ENCODE results near the gene ALKBH4.

Gene ALKBH4

DNA sequence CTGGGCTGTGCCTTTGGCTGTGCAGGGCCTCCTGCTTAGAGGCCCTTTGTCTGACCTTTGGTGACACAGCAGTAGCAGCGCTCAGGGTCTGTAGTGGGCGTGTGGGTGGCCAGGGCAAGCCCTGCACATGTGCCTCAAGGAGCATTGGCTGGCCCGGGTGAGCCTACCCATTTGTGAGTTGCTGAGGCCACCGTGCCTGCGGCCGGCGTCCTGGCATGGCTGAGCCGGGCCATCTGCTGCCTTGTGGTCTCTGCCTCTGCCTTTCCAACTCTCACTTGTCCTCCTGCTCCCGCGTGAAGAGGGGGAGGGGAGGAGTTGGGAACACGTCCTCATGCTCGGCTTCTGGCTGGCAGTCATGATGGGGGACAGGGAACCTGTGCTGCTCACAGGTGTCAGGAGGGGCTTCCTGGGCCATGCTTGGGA lies 40.5 kb downstream of the ALKBH4 start (continued):
- no peak for TF ChIP-seq SNAI2 (CRISPR knock-in tag; IDR thresholded peaks at IDR 0.05)

DNA sequence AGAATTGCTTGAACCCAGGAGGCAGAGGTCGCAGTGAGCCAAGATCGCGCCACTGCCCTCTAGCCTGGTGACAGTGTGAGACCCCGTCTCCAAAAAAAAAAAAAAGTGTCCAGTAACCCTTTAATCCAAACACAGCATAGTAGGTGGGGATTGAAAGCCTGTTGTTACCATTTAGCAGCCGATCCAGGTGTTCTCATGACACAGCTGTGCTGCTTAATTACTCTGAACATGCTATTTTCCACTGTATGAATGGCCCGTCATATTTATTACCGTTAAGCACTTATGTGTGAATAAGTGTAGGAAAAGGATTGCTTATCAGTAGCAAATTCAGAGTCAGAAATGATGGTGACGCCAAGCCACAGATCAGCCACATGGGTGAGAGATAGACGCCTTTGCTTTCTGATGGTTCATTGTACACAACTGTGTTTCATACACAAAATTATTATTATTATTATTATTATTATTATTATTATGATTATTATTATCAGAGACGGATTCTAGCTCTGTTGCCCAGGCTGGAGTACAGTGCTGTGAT lies 42.9 kb downstream of the ALKBH4 start:
- no peak for TF ChIP-seq ZFP30 (CRISPR knock-in tag; IDR thresholded peaks at IDR 0.05)
- TF ChIP-seq OSR1 (CRISPR knock-in tag; IDR thresholded peaks at IDR 0.05), result no peak
- TF ChIP-seq ZNF565 (CRISPR knock-in tag; conservative IDR thresholded peaks at IDR 0.05; ENCODE audit: low read depth), result no peak
- no peak for TF ChIP-seq GLIS3 (CRISPR knock-in tag; IDR thresholded peaks at IDR 0.05)
- TF ChIP-seq ZNF70 (CRISPR knock-in tag; IDR thresholded peaks at IDR 0.05), result no peak
- no peak for TF ChIP-seq ZNF8 (CRISPR knock-in tag; IDR thresholded peaks at IDR 0.05)
- no peak for TF ChIP-seq ZC3H10 (CRISPR knock-in tag; IDR thresholded peaks at IDR 0.05)
- no peak for TF ChIP-seq PPARA (CRISPR knock-in tag; IDR thresholded peaks at IDR 0.05; ENCODE audit: borderline replicate concordance)
- TF ChIP-seq ZFP3 (CRISPR knock-in tag; IDR thresholded peaks at IDR 0.05), result no peak
- TF ChIP-seq, protein P1, sequence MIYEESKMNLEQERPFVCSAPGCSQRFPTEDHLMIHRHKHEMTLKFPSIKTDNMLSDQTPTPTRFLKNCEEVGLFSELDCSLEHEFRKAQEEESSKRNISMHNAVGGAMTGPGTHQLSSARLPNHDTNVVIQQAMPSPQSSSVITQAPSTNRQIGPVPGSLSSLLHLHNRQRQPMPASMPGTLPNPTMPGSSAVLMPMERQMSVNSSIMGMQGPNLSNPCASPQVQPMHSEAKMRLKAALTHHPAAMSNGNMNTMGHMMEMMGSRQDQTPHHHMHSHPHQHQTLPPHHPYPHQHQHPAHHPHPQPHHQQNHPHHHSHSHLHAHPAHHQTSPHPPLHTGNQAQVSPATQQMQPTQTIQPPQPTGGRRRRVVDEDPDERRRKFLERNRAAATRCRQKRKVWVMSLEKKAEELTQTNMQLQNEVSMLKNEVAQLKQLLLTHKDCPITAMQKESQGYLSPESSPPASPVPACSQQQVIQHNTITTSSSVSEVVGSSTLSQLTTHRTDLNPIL (CRISPR knock-in tag; IDR thresholded peaks at IDR 0.05; ENCODE audit: low read depth), result no peak
- TF ChIP-seq CSDC2 (CRISPR knock-in tag; IDR thresholded peaks at IDR 0.05), result no peak
- TF ChIP-seq, protein P2, sequence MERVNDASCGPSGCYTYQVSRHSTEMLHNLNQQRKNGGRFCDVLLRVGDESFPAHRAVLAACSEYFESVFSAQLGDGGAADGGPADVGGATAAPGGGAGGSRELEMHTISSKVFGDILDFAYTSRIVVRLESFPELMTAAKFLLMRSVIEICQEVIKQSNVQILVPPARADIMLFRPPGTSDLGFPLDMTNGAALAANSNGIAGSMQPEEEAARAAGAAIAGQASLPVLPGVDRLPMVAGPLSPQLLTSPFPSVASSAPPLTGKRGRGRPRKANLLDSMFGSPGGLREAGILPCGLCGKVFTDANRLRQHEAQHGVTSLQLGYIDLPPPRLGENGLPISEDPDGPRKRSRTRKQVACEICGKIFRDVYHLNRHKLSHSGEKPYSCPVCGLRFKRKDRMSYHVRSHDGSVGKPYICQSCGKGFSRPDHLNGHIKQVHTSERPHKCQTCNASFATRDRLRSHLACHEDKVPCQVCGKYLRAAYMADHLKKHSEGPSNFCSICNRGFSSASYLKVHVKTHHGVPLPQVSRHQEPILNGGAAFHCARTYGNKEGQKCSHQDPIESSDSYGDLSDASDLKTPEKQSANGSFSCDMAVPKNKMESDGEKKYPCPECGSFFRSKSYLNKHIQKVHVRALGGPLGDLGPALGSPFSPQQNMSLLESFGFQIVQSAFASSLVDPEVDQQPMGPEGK (CRISPR knock-in tag; IDR thresholded peaks at IDR 0.05; ENCODE audit: borderline replicate concordance), result no peak
- TF ChIP-seq, protein P3, sequence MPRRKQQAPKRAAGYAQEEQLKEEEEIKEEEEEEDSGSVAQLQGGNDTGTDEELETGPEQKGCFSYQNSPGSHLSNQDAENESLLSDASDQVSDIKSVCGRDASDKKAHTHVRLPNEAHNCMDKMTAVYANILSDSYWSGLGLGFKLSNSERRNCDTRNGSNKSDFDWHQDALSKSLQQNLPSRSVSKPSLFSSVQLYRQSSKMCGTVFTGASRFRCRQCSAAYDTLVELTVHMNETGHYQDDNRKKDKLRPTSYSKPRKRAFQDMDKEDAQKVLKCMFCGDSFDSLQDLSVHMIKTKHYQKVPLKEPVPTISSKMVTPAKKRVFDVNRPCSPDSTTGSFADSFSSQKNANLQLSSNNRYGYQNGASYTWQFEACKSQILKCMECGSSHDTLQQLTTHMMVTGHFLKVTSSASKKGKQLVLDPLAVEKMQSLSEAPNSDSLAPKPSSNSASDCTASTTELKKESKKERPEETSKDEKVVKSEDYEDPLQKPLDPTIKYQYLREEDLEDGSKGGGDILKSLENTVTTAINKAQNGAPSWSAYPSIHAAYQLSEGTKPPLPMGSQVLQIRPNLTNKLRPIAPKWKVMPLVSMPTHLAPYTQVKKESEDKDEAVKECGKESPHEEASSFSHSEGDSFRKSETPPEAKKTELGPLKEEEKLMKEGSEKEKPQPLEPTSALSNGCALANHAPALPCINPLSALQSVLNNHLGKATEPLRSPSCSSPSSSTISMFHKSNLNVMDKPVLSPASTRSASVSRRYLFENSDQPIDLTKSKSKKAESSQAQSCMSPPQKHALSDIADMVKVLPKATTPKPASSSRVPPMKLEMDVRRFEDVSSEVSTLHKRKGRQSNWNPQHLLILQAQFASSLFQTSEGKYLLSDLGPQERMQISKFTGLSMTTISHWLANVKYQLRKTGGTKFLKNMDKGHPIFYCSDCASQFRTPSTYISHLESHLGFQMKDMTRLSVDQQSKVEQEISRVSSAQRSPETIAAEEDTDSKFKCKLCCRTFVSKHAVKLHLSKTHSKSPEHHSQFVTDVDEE (CRISPR knock-in tag; IDR thresholded peaks at IDR 0.05), result no peak
- no peak for TF ChIP-seq ISL1 (CRISPR knock-in tag; IDR thresholded peaks at IDR 0.05)
- TF ChIP-seq TOX (CRISPR knock-in tag; IDR thresholded peaks at IDR 0.05; ENCODE audit: borderline replicate concordance), result no peak
- TF ChIP-seq BACH2 (CRISPR knock-in tag; IDR thresholded peaks at IDR 0.05; ENCODE audit: borderline replicate concordance), result no peak
- ATAC-seq, result no peak

DNA sequence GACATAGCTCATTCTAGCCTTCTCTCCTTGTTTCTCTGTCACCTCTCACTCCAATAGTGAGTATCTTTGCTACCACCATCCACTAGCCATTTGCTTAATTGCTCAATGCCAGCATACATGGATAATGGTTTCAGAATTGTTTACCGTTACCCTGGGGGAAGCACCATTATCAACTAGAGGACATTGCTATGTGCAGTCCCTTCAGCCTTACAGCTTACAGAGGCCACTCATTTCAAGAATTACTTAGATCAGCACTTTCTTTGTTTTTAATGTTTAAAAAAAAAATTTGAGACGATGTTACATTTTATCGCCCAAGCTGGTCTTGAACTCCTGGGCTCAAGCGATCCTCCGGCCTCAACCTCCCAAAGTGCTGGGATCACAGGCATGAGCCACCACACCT lies 46.1 kb downstream of the ALKBH4 start:
- ATAC-seq, result no peak
- no peak for TF ChIP-seq ZNF565 (CRISPR knock-in tag; conservative IDR thresholded peaks at IDR 0.05; ENCODE audit: low read depth)

DNA sequence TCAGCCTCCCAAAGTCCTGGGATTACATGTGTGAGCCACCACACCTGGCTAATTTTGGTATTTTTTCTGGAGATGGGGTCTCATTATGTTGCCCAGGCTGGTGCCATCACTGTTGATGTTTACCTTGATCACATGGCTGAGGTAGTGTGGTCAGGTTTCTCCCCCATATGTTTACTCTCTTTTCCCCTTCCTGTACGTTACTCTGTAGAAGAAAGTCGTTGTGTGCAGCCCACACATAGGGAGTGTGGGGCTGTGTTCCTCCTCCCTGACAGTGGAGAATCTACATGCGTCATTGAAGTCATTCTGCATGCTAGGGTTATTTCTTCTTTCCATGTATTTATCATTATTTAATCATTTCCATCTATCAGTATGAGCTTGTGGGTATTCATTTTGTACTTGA lies 47.6 kb downstream of the ALKBH4 start:
- TF ChIP-seq RARB (CRISPR knock-in tag; IDR thresholded peaks at IDR 0.05) (no peak), ZC3H10 (CRISPR knock-in tag; IDR thresholded peaks at IDR 0.05) (no peak), ZNF8 (CRISPR knock-in tag; IDR thresholded peaks at IDR 0.05) (no peak), ZNF70 (CRISPR knock-in tag; IDR thresholded peaks at IDR 0.05) (no peak), TOX (CRISPR knock-in tag; IDR thresholded peaks at IDR 0.05; ENCODE audit: borderline replicate concordance) (no peak), ZFP3 (CRISPR knock-in tag; IDR thresholded peaks at IDR 0.05) (no peak), CSDC2 (CRISPR knock-in tag; IDR thresholded peaks at IDR 0.05) (no peak)
- TF ChIP-seq, protein P4, sequence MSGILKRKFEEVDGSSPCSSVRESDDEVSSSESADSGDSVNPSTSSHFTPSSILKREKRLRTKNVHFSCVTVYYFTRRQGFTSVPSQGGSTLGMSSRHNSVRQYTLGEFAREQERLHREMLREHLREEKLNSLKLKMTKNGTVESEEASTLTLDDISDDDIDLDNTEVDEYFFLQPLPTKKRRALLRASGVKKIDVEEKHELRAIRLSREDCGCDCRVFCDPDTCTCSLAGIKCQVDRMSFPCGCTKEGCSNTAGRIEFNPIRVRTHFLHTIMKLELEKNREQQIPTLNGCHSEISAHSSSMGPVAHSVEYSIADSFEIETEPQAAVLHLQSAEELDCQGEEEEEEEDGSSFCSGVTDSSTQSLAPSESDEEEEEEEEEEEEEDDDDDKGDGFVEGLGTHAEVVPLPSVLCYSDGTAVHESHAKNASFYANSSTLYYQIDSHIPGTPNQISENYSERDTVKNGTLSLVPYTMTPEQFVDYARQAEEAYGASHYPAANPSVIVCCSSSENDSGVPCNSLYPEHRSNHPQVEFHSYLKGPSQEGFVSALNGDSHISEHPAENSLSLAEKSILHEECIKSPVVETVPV (CRISPR knock-in tag; IDR thresholded peaks at IDR 0.05), result no peak
- ATAC-seq, result no peak

DNA sequence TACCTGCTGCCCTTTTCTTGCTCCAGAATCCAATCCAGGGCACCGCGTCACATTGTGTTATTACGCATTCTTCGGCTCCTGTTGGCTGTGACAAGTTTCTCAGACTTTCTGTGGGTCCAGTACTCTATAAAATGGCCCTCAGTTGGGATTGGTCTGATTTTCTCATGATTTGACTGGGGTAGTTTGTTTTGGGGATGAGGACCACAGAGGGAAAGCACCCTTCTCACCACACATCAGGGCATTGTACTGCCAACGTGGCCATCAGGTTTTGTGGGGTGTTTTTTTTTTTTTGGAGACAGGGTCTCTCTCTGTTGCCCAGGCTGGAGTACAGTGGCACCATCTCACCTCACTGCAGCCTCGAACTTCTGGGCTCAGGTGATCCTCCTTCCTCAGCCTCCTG lies 48.3 kb downstream of the ALKBH4 start:
- no peak for ATAC-seq
- TF ChIP-seq, protein P2 (CRISPR knock-in tag; IDR thresholded peaks at IDR 0.05; ENCODE audit: borderline replicate concordance), result no peak
- no peak for TF ChIP-seq ISL1 (CRISPR knock-in tag; IDR thresholded peaks at IDR 0.05)
- TF ChIP-seq ZC3H10 (CRISPR knock-in tag; IDR thresholded peaks at IDR 0.05), result no peak
- TF ChIP-seq BACH2 (CRISPR knock-in tag; IDR thresholded peaks at IDR 0.05; ENCODE audit: borderline replicate concordance), result no peak
- no peak for TF ChIP-seq ZNF8 (CRISPR knock-in tag; IDR thresholded peaks at IDR 0.05)
- TF ChIP-seq ZNF70 (CRISPR knock-in tag; IDR thresholded peaks at IDR 0.05), result no peak
- no peak for TF ChIP-seq TCF4 (CRISPR knock-in tag; IDR thresholded peaks at IDR 0.05; ENCODE audit: borderline replicate concordance)
- no peak for TF ChIP-seq TOX (CRISPR knock-in tag; IDR thresholded peaks at IDR 0.05; ENCODE audit: borderline replicate concordance)
- TF ChIP-seq, protein P3 (CRISPR knock-in tag; IDR thresholded peaks at IDR 0.05), result no peak
- no peak for TF ChIP-seq ZFP30 (CRISPR knock-in tag; IDR thresholded peaks at IDR 0.05)

Measured in SK-N-SH treated with all-trans-retinoic acid at 6 μM for 48 hours (cell line).